ENCODE measurements around the gene KCNIP2. TPM values are rescaled to one million over a fixed set of nuclear protein-coding genes. Genes with fewer than 3 reads are reported as not detected.
A peak's percentile ranks its signal among the peaks of the same experiment; 100 is the strongest.
"Not testable (repeated sequence)": the region's sequence is repeated elsewhere in the genome, so short reads cannot be mapped to it uniquely, and the experiment has no call there.

KCNIP2 gene
- total RNA-seq, 1 donor from 2014 or later, result 516 TPM

DNA sequence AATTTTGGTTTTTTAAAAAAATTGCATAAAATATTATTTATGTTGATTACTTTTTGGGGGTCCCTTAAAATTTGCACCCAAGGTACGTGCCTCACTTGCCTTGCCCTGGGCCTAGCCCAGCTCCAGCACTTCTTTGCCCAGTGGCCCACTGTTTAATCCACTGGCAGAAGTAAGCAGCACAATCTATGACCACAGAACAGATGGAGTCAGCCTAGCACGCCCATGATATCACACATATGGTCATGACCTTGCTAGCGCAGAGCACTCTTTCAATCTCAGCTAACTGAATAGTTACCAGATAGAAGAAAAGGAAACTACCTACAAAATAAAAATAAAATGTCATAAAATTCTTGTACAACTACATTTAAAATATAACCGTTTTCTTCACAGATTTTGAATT, 31.0 kb downstream of the KCNIP2 start:
- no peak for DNase-seq
- ATAC-seq (ENCODE audit: poor library complexity), result peak; percentile 21
- intact Hi-C loops (cut with DNase I), result no loop called here

DNA sequence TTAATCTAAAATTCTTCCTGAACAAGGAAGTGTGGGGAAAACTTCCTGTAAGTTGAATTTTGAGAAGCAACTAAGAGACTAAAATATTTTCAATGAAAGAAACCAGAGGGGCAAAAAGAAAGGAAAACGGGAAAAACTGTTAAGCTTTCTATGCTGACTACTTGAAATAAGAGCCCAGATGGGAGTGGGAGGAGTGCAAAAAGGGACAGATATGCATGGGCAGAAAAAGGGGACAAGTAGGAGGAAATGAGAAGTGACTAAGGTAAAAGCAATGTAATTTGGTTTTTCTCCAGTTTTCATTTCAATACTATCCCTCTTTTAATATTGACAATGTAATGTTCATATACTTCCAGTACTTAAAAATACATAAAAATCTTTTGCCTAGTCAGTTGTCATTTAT, 36.4 kb downstream of the KCNIP2 start:
- intact Hi-C loops (cut with DNase I), result no loop called here
- ATAC-seq (ENCODE audit: poor library complexity), result no peak

DNA sequence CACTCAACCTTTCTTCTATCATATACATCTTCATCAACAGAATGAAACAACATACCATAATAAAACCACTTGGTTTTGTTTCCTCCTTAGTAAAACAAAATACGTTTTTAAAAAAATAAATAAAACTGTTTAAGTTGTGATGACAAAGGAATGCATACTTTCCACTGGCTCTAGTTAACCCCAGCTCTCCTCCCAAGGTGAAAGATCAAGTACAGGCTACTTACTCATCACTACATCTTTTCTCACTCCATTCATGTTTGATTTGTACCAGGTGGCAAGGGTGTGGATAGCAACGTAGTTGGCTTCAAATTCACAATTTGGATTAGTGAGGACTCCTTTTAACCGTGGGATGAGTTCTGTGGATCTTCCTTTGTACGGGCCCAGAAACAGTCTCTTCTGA, 40.1 kb downstream of the KCNIP2 start:
- DNase-seq, result no peak
- no peak for ATAC-seq (ENCODE audit: poor library complexity)
- intact Hi-C loops (cut with DNase I), result no loop called here

More for the DNA sequence above, 36.4 kb downstream of the KCNIP2 start:
- no peak for DNase-seq

DNA sequence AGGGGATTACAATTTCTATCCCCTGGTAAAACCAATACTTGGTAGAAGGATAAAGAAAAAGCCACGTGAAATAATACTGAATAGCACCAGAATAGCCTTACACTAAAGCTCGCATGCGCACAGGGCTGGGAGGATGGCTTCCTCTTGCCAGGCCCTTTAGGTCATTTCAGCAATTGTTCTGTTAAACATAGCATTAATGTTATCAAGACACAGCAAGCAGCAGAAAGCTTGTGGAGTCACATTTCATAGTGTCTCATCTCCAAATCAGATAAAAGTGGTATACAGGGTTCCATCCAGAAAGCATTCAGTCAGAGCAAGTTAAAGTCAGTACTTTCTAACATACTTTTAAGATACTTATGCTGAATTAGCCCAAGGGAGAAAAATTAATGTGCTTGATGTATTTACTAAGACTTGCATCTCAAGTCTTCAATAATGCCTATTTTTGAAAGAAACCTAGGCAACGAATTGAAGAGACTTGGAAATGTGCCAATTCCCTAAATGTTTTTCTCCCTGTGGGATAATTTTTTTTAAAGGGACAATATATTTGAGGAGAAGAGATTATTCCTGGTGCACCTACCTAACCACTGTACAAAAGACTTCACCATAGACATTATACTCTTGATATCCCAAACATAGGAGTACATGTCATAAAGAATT, 46.1 kb downstream of the KCNIP2 start:
- ATAC-seq (ENCODE audit: poor library complexity) (no peak), DNase-seq (no peak)
- intact Hi-C loops (cut with DNase I), result no loop called here

DNA sequence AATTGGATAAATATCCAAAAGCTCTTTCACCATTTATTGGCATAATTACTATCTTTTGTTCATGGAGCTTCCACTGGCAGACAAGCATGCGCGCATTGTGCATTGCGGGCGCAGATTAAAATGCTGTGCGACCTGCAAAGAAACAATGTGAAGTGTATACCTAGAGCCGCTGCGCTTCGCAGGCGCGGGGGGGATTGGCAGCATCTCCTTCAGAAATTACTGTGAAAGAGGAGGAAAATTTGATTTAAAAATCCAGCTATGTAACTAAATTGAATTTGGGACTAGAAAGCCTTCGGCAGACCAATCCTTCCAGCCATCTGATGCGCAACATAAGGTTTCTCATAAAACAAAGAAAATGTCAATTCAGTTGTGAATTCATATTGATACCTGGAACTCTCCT, 50.1 kb downstream of the KCNIP2 start:
- intact Hi-C loops (cut with DNase I), result no loop called here
- ATAC-seq (ENCODE audit: poor library complexity) (no peak), DNase-seq (no peak)

DNA sequence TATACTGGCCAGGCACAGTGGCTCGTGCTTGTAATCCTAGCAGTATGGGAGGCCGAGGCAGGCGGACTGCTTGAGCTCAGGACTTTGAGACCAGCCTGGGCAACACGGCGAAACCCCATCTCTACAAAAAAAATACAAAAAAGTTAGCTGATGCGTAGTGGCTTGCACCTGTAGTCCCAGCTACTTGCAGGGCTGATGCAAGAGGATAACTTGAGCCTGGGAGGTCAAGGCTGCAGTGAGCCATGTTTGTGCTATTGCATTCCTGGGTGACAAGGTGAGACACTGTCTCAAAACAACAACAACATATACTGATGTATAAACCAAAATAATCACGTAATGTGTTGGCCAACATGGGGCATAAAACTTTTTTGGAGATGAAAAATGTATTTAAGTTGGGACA, 53.9 kb downstream of the KCNIP2 start:
- intact Hi-C loops (cut with DNase I), result no loop called here
- ATAC-seq (ENCODE audit: poor library complexity) (no peak), DNase-seq (no peak)

DNA sequence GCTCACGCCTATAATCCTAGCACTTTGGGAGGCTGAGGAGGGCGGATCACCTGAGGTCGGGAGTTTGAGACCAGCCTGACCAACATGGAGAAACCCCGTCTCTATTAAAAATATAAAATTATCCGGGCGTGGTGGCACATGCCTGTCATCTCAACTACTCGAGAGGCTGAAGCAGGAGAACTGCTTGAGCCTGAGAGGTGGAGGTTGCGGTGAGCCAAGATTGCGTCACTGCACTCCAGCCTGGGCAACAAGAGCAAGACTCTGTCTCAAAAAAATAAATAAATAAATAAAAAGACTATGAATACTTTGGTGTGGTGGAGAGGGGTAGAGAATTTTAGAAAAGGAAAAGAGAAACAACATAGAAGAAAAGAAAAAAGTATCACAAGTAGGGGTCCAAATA, 54.4 kb downstream of the KCNIP2 start:
- intact Hi-C loops (cut with DNase I); DNase-seq; ATAC-seq (ENCODE audit: poor library complexity): not testable (repeated sequence)

DNA sequence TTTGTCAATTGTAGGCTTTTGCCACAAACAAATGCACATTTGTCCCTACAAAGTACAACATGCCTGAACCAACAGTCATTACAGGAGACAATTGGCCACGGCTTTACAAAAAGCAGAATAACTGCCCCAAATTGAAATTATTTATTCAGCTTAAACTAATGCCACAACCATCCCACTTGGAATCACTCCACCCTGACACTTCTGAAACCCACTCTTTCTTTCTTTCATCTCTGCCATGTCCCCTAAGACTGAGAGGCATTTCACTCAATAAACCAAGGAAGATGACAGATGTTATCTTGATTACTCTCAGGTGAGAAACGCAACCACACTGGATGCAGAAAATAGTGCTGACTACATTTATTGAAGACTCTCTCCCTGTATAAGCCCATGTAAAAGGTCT, 57.8 kb downstream of the KCNIP2 start:
- no peak for ATAC-seq (ENCODE audit: poor library complexity)

DNA sequence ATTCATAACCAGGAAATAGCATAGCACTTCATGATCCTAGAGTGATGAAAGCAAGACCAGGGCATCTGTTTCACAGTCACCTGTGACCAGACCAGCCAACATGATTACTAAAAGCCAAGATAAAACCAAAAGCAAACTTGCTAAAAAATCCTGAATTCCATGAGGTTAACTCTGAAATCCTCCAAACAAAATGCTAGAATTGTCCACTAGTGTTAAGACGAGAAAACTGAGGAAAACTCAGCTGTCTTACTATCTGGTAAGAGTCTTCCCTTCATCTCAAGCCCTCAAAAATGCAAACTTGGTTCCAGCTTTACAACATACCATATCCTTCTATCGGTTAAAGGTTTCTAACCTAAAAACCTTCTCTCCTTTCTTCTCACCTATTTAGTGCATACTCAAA, 59.0 kb downstream of the KCNIP2 start:
- DNase-seq, result no peak
- ATAC-seq (ENCODE audit: poor library complexity), result no peak
- intact Hi-C loops (cut with DNase I), result no loop called here

More for the DNA sequence above, 57.8 kb downstream of the KCNIP2 start:
- intact Hi-C loops (cut with DNase I), result no loop called here
- no peak for DNase-seq

DNA sequence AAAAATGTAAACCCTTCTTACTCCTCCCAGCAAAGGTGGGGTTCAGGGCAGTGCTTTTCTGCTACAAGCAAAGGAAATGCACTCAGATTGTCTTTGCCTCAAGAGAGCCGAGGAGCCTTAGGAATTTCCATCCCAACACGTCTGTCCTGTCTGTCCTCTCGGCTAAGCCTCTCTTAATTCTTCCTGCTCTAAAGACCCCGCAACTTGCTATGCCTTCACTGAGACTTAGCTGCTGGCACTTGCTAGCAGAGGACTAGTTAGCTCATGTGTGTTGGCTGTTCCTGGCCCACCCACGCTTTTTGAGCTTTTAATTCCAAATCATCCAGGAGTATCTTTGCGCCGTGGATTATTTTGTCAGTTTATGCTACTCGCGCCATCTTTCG, 59.9 kb downstream of the KCNIP2 start:
- no peak for ATAC-seq (ENCODE audit: poor library complexity)
- DNase-seq, result no peak
- intact Hi-C loops (cut with DNase I), result no loop called here

DNA sequence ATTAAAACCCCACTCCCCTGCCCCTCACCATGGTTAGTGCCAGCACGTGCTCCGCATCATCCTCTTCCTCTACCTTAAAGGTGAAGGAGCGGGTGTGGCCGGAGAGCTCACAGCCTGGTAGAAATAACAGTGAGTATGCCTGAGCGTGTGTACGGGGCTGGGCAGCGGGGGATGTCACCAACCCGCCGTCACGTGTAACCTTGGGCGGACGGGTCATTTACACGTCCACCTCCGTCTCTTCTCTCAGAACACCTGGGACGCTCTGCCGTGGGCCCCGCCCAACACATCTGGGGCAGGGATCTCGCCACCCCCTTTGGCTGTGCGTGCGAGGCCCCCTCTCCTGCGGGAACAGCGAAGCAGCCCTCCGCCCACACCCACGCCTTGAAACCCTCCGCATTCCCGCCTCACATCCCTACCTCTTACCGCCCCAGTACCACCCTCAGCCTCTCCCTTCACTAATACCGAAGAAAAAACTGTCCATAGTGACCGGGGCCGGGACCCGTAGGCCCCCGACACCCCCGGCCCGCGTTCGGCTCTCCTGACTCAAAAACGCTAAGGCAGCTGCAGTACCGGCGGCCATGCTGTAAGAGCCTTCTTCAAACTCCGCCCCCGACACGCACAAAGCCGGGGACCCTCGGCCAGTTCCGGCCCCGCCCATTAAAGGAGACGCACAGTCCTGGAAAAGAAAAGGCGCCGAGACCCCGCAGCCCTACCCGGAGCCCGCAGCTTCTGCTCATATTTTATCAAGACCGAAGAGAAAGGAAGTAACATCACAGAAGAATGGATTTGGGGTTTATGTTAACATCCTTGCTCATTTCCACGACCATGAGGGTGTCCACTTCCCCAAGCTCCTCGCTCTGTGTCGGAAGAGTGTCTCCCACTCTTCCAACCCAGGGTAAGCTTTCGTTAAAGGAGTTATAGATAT, 60.5 kb downstream of the KCNIP2 start, which contains the start of gene NPM3:
NPM3 (minus strand) TSS at position 636 of the 925 bp plus-strand sequence; CDS start at position 580, 56 bp downstream.
- peak; percentile 88 for DNase-seq
- intact Hi-C loops (cut with DNase I), result no loop called here
- peak; percentile 70 for ATAC-seq (ENCODE audit: poor library complexity)

DNA sequence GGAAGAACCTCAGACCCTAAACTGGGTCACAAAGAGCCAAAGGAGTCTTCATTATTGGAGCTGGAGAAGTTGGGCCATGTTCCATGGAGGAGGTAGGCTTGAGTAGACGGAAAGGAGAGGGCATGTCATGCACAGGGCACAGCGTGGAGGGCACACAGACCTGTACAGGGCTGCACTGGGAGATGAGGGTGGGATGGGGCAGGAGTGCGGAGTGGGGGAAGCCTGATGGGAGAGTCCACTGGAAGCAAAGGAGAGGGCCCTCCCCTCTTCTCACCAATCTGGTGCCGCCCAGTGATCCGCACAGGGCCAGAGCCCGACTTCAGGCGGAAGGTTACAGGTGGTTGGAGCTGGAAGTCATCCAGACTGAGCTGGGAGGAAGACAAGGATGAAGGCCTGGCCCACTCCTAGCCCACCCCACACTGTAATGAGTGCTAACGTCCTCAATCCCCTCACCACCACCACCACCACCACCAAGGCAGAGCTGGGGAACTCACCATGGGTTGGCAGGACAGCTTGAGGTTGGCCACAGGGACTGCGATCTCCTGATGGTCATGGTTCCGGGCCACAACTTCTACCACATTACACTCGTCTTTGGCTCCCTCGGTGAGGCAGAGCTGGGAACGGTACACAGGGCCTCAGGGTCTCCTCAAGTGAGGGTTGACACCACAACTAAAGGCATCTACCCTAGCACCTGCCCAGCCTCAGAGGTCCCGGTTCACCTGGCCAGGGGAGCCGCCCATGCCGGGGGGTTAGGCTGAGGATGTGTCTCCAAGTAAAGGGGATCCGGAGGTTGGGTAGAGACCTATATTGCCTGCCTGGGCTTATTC, 61.4 kb downstream of the KCNIP2 start:
- DNase-seq (no peak), ATAC-seq (ENCODE audit: poor library complexity) (no peak)

DNA sequence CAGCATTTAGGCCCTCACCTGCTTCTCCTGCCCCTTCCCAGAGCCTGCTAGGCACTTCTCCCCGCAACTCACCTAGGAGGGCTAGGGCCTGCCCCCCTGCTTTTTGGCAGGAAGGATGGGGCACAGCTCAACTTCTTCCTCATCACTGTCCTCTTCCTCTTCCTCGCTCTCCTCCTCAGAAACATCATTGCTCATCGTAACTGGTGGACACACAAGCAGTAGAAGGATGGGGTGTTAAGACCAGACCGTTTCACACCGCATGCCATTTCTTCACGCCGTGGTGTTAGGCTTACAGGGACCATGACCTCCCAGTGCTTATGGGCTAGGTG, 62.0 kb downstream of the KCNIP2 start:
- DNase-seq (no peak), ATAC-seq (ENCODE audit: poor library complexity) (no peak)
- intact Hi-C loops (cut with DNase I), result loop anchor here (2.0 kb wide), 1 partner anchor 179 kb away; no protein-coding TSS in a partner anchor

More for the DNA sequence above, 61.4 kb downstream of the KCNIP2 start:
- intact Hi-C loops (cut with DNase I), result loop anchor here (2.0 kb wide), 1 partner anchor 179 kb away; no protein-coding TSS in a partner anchor

DNA sequence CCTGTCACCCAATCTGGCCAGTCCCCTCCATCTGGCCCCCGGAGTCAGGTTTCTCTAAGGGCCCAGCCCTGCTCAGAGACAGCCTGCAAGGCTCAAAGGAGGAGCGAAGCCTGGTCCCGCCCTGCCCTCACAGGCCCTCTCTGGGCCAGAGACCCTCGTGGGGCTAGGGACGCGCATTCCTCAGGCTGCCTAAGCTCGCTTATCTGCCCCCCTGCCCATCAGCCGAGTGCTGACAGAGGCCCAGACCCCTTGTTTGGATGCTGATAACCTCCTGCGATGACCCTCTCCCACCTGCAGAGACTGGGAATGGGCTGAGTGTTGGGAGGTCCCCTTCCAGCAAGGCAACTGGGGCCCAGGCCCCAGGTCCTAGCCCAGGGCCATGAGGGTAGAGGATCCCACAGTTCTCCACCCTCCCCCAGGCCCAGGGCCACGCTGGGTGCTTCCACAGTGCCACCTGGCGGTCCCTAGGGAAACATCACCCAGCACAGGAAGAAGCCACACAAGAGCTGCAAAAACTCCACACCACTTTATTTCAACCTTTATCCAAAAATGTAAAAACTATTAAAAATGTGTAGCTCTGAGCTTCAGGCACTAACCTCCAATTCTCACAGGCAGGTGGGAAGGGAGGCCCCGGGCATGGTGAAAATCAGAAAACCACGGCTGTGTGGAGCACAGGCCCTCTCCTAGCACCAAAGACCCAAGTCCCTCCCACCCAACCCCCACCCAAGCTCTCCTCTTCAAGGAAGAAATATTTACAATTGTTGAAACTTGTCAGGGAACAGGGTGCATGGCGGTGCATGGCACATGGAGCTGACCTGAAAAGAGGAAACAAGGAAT, 62.6 kb downstream of the KCNIP2 start:
- DNase-seq (peak; percentile 67), ATAC-seq (ENCODE audit: poor library complexity) (peak; percentile 63)
- intact Hi-C loops (cut with DNase I), result loop anchor here (2.0 kb wide), 1 partner anchor 178 kb away; no protein-coding TSS in a partner anchor

DNA sequence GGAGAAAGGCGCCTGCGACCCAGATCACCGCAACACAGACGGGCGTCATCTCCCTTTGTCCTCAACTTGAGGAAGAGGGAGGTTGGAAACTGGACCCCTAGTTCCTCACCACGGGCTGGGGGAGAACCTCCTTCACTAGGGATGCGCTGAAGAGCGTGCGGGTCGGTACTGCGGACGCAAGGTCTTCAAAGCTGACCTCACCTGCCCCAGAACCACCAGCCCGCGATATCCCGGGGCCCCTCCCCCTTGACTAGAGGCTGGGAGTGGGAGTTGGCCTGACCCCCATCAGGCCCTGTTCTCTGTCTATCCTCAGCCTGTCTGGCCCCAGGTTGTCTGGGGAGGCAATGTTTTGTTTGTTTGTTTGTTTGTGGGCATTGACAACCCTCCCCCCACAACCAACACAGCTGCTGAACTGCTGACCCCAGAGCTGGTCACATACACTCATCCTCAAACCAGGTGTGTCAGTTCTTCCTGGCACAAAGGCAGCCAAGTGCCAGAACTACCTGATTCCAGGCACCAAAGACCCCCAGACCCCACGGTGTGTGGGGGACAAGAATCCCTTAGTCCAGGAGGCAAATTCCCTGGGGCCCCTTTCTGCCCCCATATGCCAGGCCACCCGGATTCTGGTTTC, 63.3 kb downstream of the KCNIP2 start:
- DNase-seq (no peak), ATAC-seq (ENCODE audit: poor library complexity) (no peak)
- intact Hi-C loops (cut with DNase I), result loop anchor here (2.0 kb wide), 1 partner anchor 178 kb away; no protein-coding TSS in a partner anchor

DNA sequence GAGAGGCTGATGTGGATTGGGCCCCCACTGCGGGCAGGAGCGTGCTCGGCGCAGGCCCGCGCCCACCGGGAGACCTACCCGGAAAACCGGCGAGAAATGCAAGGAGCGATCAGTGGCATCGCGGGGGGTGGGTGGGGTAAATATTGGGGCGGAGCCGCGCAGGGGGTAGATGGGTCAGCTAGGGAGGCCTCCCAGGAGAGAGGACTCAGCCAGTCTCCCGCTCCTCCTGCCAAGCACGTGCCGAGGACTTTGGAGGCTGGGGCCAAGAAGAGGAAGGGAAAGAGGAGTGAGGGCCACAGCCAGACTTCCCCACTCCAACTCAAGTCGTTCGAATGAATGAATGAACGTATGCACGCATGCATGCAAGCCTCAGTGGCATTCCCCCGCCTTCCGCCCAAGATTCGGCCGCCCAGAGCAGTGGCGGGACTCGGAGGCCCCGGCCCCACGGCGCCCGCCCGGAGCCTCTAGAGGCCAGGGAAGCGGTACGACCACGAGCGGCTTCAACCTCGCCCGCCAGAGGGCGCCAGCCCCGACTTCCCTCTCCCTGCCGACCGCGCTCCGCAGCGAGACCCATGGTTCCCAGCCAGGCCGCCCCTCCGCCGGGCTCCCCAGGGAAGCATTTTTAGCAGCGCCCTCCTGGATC, 63.9 kb downstream of the KCNIP2 start:
- ATAC-seq (ENCODE audit: poor library complexity), result peak; percentile 81
- intact Hi-C loops (cut with DNase I), result loop anchor here (2.0 kb wide), 1 partner anchor 177 kb away; no protein-coding TSS in a partner anchor

More for the DNA sequence above, 63.9 kb downstream of the KCNIP2 start:
- DNase-seq, result peak; percentile 89
